ENCODE measurements around the gene MACROD2.

DNA sequence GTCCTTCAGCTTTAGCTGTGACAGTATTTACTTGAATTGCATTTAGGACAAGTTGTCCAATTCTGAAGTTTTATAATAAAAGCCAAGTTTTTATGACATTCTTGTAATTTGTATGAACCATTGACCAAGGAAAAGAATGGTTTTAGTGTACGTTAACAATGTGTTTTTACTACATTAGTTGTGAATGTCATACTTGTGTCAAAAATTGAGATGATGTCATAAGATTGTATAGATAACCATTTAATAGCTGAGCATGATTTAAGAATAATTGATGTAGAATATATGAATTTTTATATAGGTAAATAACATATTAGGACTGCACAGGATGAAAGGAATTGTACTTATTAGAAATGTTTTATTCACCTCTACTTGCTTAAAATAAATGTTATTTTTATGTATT is 102.9 kb downstream of the MACROD2 start:
- no peak for TF ChIP-seq POLR2AphosphoS5 (IDR thresholded peaks at IDR 0.05)
- TF ChIP-seq, protein P1, sequence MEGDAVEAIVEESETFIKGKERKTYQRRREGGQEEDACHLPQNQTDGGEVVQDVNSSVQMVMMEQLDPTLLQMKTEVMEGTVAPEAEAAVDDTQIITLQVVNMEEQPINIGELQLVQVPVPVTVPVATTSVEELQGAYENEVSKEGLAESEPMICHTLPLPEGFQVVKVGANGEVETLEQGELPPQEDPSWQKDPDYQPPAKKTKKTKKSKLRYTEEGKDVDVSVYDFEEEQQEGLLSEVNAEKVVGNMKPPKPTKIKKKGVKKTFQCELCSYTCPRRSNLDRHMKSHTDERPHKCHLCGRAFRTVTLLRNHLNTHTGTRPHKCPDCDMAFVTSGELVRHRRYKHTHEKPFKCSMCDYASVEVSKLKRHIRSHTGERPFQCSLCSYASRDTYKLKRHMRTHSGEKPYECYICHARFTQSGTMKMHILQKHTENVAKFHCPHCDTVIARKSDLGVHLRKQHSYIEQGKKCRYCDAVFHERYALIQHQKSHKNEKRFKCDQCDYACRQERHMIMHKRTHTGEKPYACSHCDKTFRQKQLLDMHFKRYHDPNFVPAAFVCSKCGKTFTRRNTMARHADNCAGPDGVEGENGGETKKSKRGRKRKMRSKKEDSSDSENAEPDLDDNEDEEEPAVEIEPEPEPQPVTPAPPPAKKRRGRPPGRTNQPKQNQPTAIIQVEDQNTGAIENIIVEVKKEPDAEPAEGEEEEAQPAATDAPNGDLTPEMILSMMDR (IDR thresholded peaks at IDR 0.05) = no peak
